RWPE2 (cell line): ENCODE results near the gene CCT6B.
"Not testable (repeated sequence)": the region's sequence is repeated elsewhere in the genome, so short reads cannot be mapped to it uniquely, and the experiment has no call there.

Source experiments
- ATAC-seq: fragments of 200-7000 bp; cut with Tn5 transposase; 3 replicates; pipeline ENCODE4 v1.9.1; 2021; ENCODE audit warnings: low read depth
- DNase-seq: peaks from one replicate; pipeline ENCODE4 v3.0.0-alpha.2; 2020; ENCODE audit warnings: low spot score
- H3K27ac ChIP-seq: fragments of 450-650 bp; 2 replicates; pipeline ENCODE4 v1.5.1; 2017; ENCODE audit warnings: mild to moderate bottlenecking; ENCODE audit not compliant: poor library complexity, severe bottlenecking
- H3K27me3 ChIP-seq: fragments of 250-450 bp; sonication (Bioruptor Pico); 2 replicates; pipeline ENCODE4 v1.5.1; 2021; ENCODE audit warnings: mild to moderate bottlenecking, moderate library complexity; ENCODE audit not compliant: insufficient read depth, poor library complexity, severe bottlenecking
- H3K36me3 ChIP-seq: fragments of 250-450 bp; sonication (Bioruptor Pico); 2 replicates; pipeline ENCODE4 v1.5.1; 2020; ENCODE audit warnings: low read depth, mild to moderate bottlenecking, moderate library complexity
- H3K4me1 ChIP-seq: fragments of 250-450 bp; sonication (Bioruptor Pico); 2 replicates; pipeline ENCODE4 v1.5.1; 2021; ENCODE audit warnings: mild to moderate bottlenecking, moderate library complexity; ENCODE audit not compliant: insufficient read depth, poor library complexity, severe bottlenecking
- H3K4me3 ChIP-seq: fragments of 250-450 bp; sonication (Bioruptor Pico); 2 replicates; pipeline ENCODE4 v1.5.1; 2021; ENCODE audit warnings: mild to moderate bottlenecking, moderate library complexity; ENCODE audit not compliant: severe bottlenecking
- H3K9me3 ChIP-seq: fragments of 250-450 bp; sonication (Bioruptor Pico); 2 replicates; pipeline ENCODE4 v1.5.1; 2021; ENCODE audit warnings: mild to moderate bottlenecking, moderate library complexity; ENCODE audit not compliant: severe bottlenecking
- CTCF ChIP-seq: fragments of 450-650 bp; IDR thresholded peaks from one replicate; pipeline ENCODE4 v1.5.1; 2017; ENCODE audit warnings: mild to moderate bottlenecking, moderate library complexity; ENCODE audit not compliant: poor library complexity, severe bottlenecking

The CCT6B gene

DNA sequence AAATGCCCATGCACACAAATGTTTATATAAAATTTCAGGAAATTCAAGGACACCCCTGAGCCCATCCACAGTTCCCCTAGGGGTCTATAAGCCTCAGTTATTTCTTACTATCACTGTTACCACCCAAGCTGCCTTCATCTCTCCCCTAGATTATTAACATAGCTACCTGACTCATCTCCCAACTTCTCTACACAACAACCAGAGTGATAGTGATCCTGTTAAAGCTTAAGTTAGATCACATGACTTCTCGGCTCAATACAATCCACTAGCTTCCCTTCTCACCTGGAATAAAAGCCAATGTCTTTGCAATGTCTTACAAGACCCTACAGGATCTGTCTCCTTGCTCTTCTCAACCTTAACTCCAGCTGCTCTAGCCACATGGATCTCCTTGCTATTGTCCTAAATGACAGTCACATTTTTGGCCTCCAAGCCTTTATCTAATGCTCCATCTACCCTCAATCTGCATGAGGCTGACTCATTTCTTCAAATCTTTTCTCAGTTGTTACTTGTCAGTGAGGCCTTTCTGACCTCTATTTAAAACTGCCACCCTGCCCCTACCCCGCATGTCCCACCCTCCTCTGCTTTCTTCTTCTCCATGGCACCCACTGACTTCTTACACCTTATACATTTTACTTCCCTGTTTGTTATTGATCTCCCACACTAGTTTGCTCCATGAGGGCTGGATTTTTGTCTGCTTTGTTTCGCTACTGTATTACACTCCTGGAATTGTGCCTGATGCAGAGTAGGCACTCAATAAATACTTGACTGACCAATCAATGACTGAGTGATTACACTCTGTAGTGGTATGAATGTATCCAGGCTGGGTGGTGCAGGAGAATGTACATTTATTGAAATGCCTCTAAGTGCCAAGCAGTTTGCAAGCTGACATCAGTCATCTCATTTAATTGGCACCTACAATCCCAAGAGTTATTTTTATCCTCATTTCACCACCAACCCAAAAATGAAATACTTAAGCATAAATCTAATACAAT lies 13.8 kb upstream of the CCT6B start:
- Histone ChIP-seq H3K36me3 (no peaks in the 10 kb centered on the region), H3K27ac (no peak overlapping the region), H3K4me1 (no peaks in the 10 kb centered on the region), H3K4me3 (no peak overlapping the region), H3K9me3 (no peaks in the 10 kb centered on the region), H3K27me3 (no peaks in the 10 kb centered on the region)
- DNase-seq (no peak), ATAC-seq (no peak)
- TF ChIP-seq CTCF: no peak

- H3K27ac ChIP-seq: no peak overlapping the region
These were observed 12.9 kb upstream of the CCT6B start for GRCh38 chr17:34974179-34974578.

DNA sequence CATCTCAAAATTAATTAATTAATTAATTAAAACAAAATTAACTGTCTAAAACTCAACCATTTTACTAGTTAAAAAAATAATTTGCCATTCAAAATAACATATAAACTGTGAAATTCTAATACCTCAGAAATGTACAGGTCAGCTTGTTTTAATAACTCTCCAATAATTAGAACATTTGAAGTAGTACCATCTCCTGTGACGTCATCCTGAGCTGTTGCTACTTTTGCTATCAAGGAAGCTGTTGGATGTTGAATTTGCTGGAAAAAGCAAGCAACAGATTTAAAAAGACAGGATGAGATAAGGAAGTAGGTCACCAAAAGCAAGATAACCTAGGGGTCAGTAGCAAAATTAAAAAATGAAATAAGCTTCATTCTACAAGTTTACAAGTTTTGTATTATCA lies 2.8 kb downstream of the CCT6B start:
- Histone ChIP-seq H3K4me3 (no peak overlapping the region), H3K4me1 (peaks cover 13% of the 10 kb centered on the region), H3K9me3 (no peaks in the 10 kb centered on the region), H3K36me3 (peaks cover 9% of the 10 kb centered on the region), H3K27ac (no peak overlapping the region), H3K27me3 (no peaks in the 10 kb centered on the region)
- ATAC-seq: no peak
- TF ChIP-seq CTCF: no peak
- DNase-seq: no peak

More at GRCh38 chr17:34974179-34974578, 12.9 kb upstream of the CCT6B start:
- Histone ChIP-seq H3K27me3 (no peaks in the 10 kb centered on the region), H3K36me3 (no peaks in the 10 kb centered on the region), H3K4me1 (no peaks in the 10 kb centered on the region), H3K4me3 (no peak overlapping the region), H3K9me3 (no peaks in the 10 kb centered on the region)
- no peak for DNase-seq
- no peak for TF ChIP-seq CTCF
- ATAC-seq: no peak

DNA sequence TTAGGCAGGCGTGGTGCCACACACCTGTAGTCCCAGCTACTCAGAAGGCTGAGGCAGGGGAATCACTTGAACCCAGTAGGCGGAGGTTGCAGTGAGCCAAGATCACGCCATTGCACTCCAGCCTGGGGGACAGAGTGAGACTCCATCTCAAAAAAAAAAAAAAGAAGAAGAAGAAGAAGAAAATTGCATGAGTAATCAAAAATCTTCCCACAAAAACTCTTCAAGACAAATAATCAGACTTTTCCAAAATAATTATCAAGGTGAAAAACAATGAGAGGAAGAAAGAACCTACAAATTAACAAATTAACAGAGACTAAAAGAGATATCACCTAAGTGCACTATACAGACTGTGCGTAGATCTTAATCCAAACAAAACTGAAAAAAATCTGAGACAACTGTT lies 10.5 kb downstream of the CCT6B start:
- H3K36me3 ChIP-seq, DNase-seq, H3K27me3 ChIP-seq, H3K9me3 ChIP-seq, H3K4me1 ChIP-seq, ATAC-seq, H3K27ac ChIP-seq, H3K4me3 ChIP-seq: not testable (repeated sequence)

DNA sequence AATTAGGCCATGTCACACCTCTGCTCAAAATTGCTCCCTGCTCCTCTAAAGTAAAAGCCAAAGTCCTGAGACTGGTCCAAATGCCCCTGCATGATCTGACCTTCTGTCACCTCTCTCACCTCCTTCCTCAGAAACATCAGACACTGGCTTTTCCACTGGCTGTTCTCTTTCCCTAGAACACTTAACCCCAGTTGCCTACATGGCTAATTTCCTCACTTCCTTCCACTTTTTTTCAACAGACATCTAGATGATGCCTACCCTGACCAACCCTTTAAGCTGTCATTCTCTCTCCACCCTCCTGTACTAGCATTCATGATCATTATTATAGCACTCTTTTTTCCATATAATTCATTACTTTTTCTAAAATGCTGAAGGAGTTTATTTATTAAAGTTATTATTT lies 31.0 kb downstream of the CCT6B start:
- H3K36me3 ChIP-seq: no peaks in the 10 kb centered on the region
- no peaks in the 10 kb centered on the region for H3K27me3 ChIP-seq
- H3K9me3 ChIP-seq: no peaks in the 10 kb centered on the region
- no peaks in the 10 kb centered on the region for H3K4me1 ChIP-seq
- TF ChIP-seq CTCF: no peak
- DNase-seq (no peak), ATAC-seq (no peak)
- no peak overlapping the region for H3K27ac ChIP-seq
- no peak overlapping the region for H3K4me3 ChIP-seq
